Glutamatergic neuron (in vitro differentiated cells): Measurements from ENCODE around the gene SCAANT1. TPM values are rescaled to one million over a fixed set of nuclear protein-coding genes. Genes with fewer than 3 reads are reported as not detected.

Experiments
- DNase-seq: peaks from one replicate; pipeline ENCODE4 v3.0.0; 2022
- H3K27ac Mint-ChIP-seq: one replicate; pipeline ENCODE4 v1.8.0; 2020; ENCODE audit warnings: mild to moderate bottlenecking, mixed read lengths, inconsistent platforms; ENCODE audit not compliant: unreplicated experiment
- H3K27me3 Mint-ChIP-seq: one replicate; pipeline ENCODE4 v1.8.0; 2020; ENCODE audit warnings: mild to moderate bottlenecking, moderate library complexity, mixed read lengths, inconsistent platforms; ENCODE audit not compliant: unreplicated experiment
- H3K36me3 Mint-ChIP-seq: one replicate; pipeline ENCODE4 v1.8.0; 2020; ENCODE audit warnings: mild to moderate bottlenecking, mixed read lengths, inconsistent platforms; ENCODE audit not compliant: unreplicated experiment
- H3K4me1 Mint-ChIP-seq: one replicate; pipeline ENCODE4 v1.8.0; 2020; ENCODE audit warnings: mild to moderate bottlenecking, low read depth, mixed read lengths, inconsistent platforms; ENCODE audit not compliant: unreplicated experiment
- H3K4me3 Mint-ChIP-seq: one replicate; pipeline ENCODE4 v1.8.0; 2020; ENCODE audit warnings: mild to moderate bottlenecking, mixed read lengths, inconsistent platforms; ENCODE audit not compliant: unreplicated experiment
- H3K9me3 Mint-ChIP-seq: one replicate; pipeline ENCODE4 v1.8.0; 2020; ENCODE audit warnings: mild to moderate bottlenecking, moderate library complexity, mixed read lengths, inconsistent platforms; ENCODE audit not compliant: unreplicated experiment
- CTCF ChIP-seq: fragments of 200-600 bp; sonication (generic); IDR thresholded peaks from one replicate; pipeline ENCODE4 v1.5.0; 2021; ENCODE audit not compliant: partially characterized antibody, unreplicated experiment
- total RNA-seq: library from RNA; stranded (reverse); fragmentation: NEBNext Ultra II Directional; extraction: Animal tissue kit (Norgen Biotek cat#: 25700); gene quantifications from one replicate; pipeline ENCODE4 v1.2.1, GENCODE V29; 2021; ENCODE audit not compliant: unreplicated experiment

SCAANT1 gene
- total RNA-seq, 1 donor from 2014 or later = not detected

GRCh38 chr3:63950698-63951097, 38.5 kb upstream of the SCAANT1 start:
- Mint-ChIP-seq H3K27ac (no peak overlapping the region), H3K4me1 (peaks cover 6% of the 10 kb centered on the region), H3K27me3 (peaks cover 5% of the 10 kb centered on the region), H3K9me3 (peaks cover 3% of the 10 kb centered on the region), H3K36me3 (no peaks in the 10 kb centered on the region), H3K4me3 (no peak overlapping the region)
- no peak for TF ChIP-seq CTCF
- DNase-seq = no peak

GRCh38 chr3:63949005-63949404, 36.8 kb upstream of the SCAANT1 start:
- Mint-ChIP-seq H3K9me3 (peaks cover 3% of the 10 kb centered on the region), H3K27me3 (peaks cover 5% of the 10 kb centered on the region), H3K4me1 (peaks cover 6% of the 10 kb centered on the region), H3K27ac (no peak overlapping the region), H3K4me3 (no peak overlapping the region), H3K36me3 (no peaks in the 10 kb centered on the region)
- TF ChIP-seq CTCF = no peak
- no peak for DNase-seq

- peaks cover 6% of the 10 kb centered on the region for H3K4me1 Mint-ChIP-seq
Measured at GRCh38 chr3:63947594-63947993, 35.4 kb upstream of the SCAANT1 start.

GRCh38 chr3:63946753-63947152, 34.6 kb upstream of the SCAANT1 start:
- DNase-seq = no peak
- peaks cover 3% of the 10 kb centered on the region for H3K9me3 Mint-ChIP-seq
- H3K36me3 Mint-ChIP-seq = no peaks in the 10 kb centered on the region
- no peak overlapping the region for H3K27ac Mint-ChIP-seq
- no peak overlapping the region for H3K4me3 Mint-ChIP-seq
- H3K27me3 Mint-ChIP-seq = peaks cover 6% of the 10 kb centered on the region
- peaks cover 6% of the 10 kb centered on the region for H3K4me1 Mint-ChIP-seq
- no peak for TF ChIP-seq CTCF

More at GRCh38 chr3:63947594-63947993, 35.4 kb upstream of the SCAANT1 start:
- H3K4me3 Mint-ChIP-seq = no peak overlapping the region
- H3K27me3 Mint-ChIP-seq = peaks cover 5% of the 10 kb centered on the region
- no peak for TF ChIP-seq CTCF
- no peak overlapping the region for H3K27ac Mint-ChIP-seq
- no peak for DNase-seq
- peaks cover 3% of the 10 kb centered on the region for H3K9me3 Mint-ChIP-seq
- no peaks in the 10 kb centered on the region for H3K36me3 Mint-ChIP-seq

GRCh38 chr3:63945558-63946096, 33.4 kb upstream of the SCAANT1 start:
- Mint-ChIP-seq H3K27ac (no peak overlapping the region), H3K27me3 (peaks cover 6% of the 10 kb centered on the region), H3K4me3 (no peak overlapping the region), H3K9me3 (peaks cover 3% of the 10 kb centered on the region), H3K36me3 (no peaks in the 10 kb centered on the region), H3K4me1 (peaks cover 2% of the 10 kb centered on the region)
- no peak for DNase-seq
- TF ChIP-seq CTCF = no peak
